H9 (cell line): ENCODE measurements around the gene NCBP3. TPM values are rescaled to one million over a fixed set of nuclear protein-coding genes. Genes with fewer than 3 reads are reported as not detected.
A peak's percentile ranks its signal among the peaks of the same experiment; 100 is the strongest.

Source experiments
- DNase-seq: peaks from one replicate; pipeline ENCODE4 v3.0.0-alpha.2; 2017
- H2AFZ ChIP-seq: one replicate; pipeline ENCODE4 v1.6.1; 2013; ENCODE audit warnings: mild to moderate bottlenecking, low read length, control low read depth, moderate library complexity
- H2AK5ac ChIP-seq: 2 replicates; pipeline ENCODE4 v1.6.1; 2013; ENCODE audit warnings: low read length, control low read depth, mixed read lengths; ENCODE audit not compliant: insufficient read length
- H2BK120ac ChIP-seq: one replicate; pipeline ENCODE4 v1.6.1; 2013; ENCODE audit warnings: low read depth, mild to moderate bottlenecking, low read length, control low read depth, inconsistent platforms; ENCODE audit not compliant: poor library complexity, severe bottlenecking
- H2BK12ac ChIP-seq: 2 replicates; pipeline ENCODE4 v1.6.1; 2013; ENCODE audit warnings: low read length, control low read depth, mixed read lengths, low read depth; ENCODE audit not compliant: insufficient read length
- H2BK15ac ChIP-seq: 2 replicates; pipeline ENCODE4 v1.6.1; 2013; ENCODE audit warnings: low read depth, low read length, control low read depth
- H2BK20ac ChIP-seq: one replicate; pipeline ENCODE4 v1.6.1; 2013; ENCODE audit warnings: low read depth, mild to moderate bottlenecking, low read length, control low read depth, inconsistent platforms; ENCODE audit not compliant: poor library complexity, severe bottlenecking
- H2BK5ac ChIP-seq: 2 replicates; pipeline ENCODE4 v1.6.1; 2013; ENCODE audit warnings: low read length, control low read depth, mixed read lengths; ENCODE audit not compliant: insufficient read length
- H3K14ac ChIP-seq: 2 replicates; pipeline ENCODE4 v1.6.1; 2013; ENCODE audit warnings: low read length, control low read depth; ENCODE audit not compliant: insufficient read depth
- H3K18ac ChIP-seq: 2 replicates; pipeline ENCODE4 v1.6.1; 2013; ENCODE audit warnings: low read depth, mild to moderate bottlenecking, mixed read lengths, low read length, control low read depth; ENCODE audit not compliant: insufficient read length
- H3K23ac ChIP-seq: 2 replicates; pipeline ENCODE4 v1.6.1; 2013; ENCODE audit warnings: low read length, control low read depth, mixed read lengths, low read depth; ENCODE audit not compliant: insufficient read length
- H3K23me2 ChIP-seq: 2 replicates; pipeline ENCODE4 v1.6.1; 2013; ENCODE audit warnings: low read depth, mild to moderate bottlenecking, mixed read lengths, low read length, control low read depth; ENCODE audit not compliant: insufficient read length, poor library complexity, severe bottlenecking
- H3K27ac ChIP-seq: 2 replicates; pipeline ENCODE4 v1.5.1; 2013; ENCODE audit warnings: low read length, control low read depth, mixed read lengths, low read depth; ENCODE audit not compliant: insufficient read length
- H3K27me3 ChIP-seq: 2 replicates; pipeline ENCODE4 v1.6.1; 2013; ENCODE audit warnings: low read length, control low read depth, inconsistent platforms; ENCODE audit not compliant: insufficient read depth
- H3K4ac ChIP-seq: 2 replicates; pipeline ENCODE4 v1.6.1; 2013; ENCODE audit warnings: low read depth, mild to moderate bottlenecking, control low read depth, inconsistent platforms, low read length, moderate library complexity
- H3K4me1 ChIP-seq: 2 replicates; pipeline ENCODE4 v1.6.1; 2013; ENCODE audit warnings: low read length, control low read depth, inconsistent platforms; ENCODE audit not compliant: insufficient read depth
- H3K4me2 ChIP-seq: 2 replicates; pipeline ENCODE4 v1.6.1; 2013; ENCODE audit warnings: low read length, control low read depth, mixed read lengths; ENCODE audit not compliant: insufficient read length, insufficient read depth
- H3K56ac ChIP-seq: 2 replicates; pipeline ENCODE4 v1.6.1; 2013; ENCODE audit warnings: low read depth, mild to moderate bottlenecking, mixed read lengths, low read length, control low read depth; ENCODE audit not compliant: insufficient read length
- H3K79me1 ChIP-seq: 2 replicates; pipeline ENCODE4 v1.6.1; 2013; ENCODE audit warnings: low read depth, mild to moderate bottlenecking, moderate library complexity, low read length, control low read depth, inconsistent platforms; ENCODE audit not compliant: insufficient read depth, poor library complexity, severe bottlenecking
- H3K79me2 ChIP-seq: 2 replicates; pipeline ENCODE4 v1.6.1; 2013; ENCODE audit warnings: low read length, control low read depth, inconsistent platforms; ENCODE audit not compliant: insufficient read depth
- H3K9ac ChIP-seq: 2 replicates; pipeline ENCODE4 v1.6.1; 2013; ENCODE audit warnings: low read length, control low read depth, mixed read lengths; ENCODE audit not compliant: insufficient read length; ENCODE audit errors: extremely low read depth
- H3K9me3 ChIP-seq: one replicate; pipeline ENCODE4 v1.6.1; 2013; ENCODE audit warnings: low read depth, low read length, inconsistent platforms; ENCODE audit not compliant: control insufficient read depth
- H3T11ph ChIP-seq: one replicate; pipeline ENCODE4 v1.6.1; 2013; ENCODE audit warnings: mild to moderate bottlenecking, low read length, control low read depth, inconsistent platforms
- H4K20me1 ChIP-seq: one replicate; pipeline ENCODE4 v1.6.1; 2013; ENCODE audit not compliant: control insufficient read depth, insufficient read length, insufficient read depth
- H4K5ac ChIP-seq: 2 replicates; pipeline ENCODE4 v1.6.1; 2013; ENCODE audit warnings: low read depth, mild to moderate bottlenecking, mixed read lengths, low read length, control low read depth; ENCODE audit not compliant: insufficient read length
- H4K8ac ChIP-seq: replicated peaks from 2 replicates; pipeline ENCODE4 v1.6.1; 2013; ENCODE audit warnings: low read length, control low read depth, mixed read lengths, low read depth; ENCODE audit not compliant: insufficient read length
- H4K91ac ChIP-seq: 2 replicates; pipeline ENCODE4 v1.6.1; 2013; ENCODE audit warnings: low read depth, mild to moderate bottlenecking, moderate library complexity, mixed read lengths, low read length, control low read depth; ENCODE audit not compliant: insufficient read length
- H3K27ac Mint-ChIP-seq, 3 experiments: 2 replicates in 2 of 3; 3 replicates in 1 of 3; pipeline ENCODE4 v1.8.0; 2020 to 2021; ENCODE audit warnings: mixed read lengths in 3 of 3, mild to moderate bottlenecking in 1 of 3, moderate library complexity in 1 of 3
- H3K27me3 Mint-ChIP-seq: 2 replicates; pipeline ENCODE4 v1.8.0; 2021; ENCODE audit warnings: low read depth, mild to moderate bottlenecking, moderate library complexity, mixed read lengths
- H3K36me3 Mint-ChIP-seq, 3 experiments: 2 replicates in 2 of 3; 3 replicates in 1 of 3; pipeline ENCODE4 v1.8.0; 2020 to 2021; ENCODE audit warnings: low read depth in 3 of 3, mixed read lengths in 3 of 3; ENCODE audit not compliant: insufficient read depth in 1 of 3
- H3K4me1 Mint-ChIP-seq, 2 experiments: 2 replicates each; pipeline ENCODE4 v1.8.0; 2020; ENCODE audit warnings: mixed read lengths in 2 of 2
- H3K4me3 Mint-ChIP-seq, 2 experiments: 2 replicates in 1 of 2; 3 replicates in 1 of 2; pipeline ENCODE4 v1.8.0; 2020 to 2021; ENCODE audit warnings: mild to moderate bottlenecking in 2 of 2, mixed read lengths in 2 of 2, moderate library complexity in 1 of 2
- H3K9me3 Mint-ChIP-seq, 2 experiments: 2 replicates in 1 of 2; 3 replicates in 1 of 2; pipeline ENCODE4 v1.8.0; 2020; ENCODE audit warnings: mild to moderate bottlenecking in 2 of 2, mixed read lengths in 2 of 2, moderate library complexity in 1 of 2
- CTCF ChIP-seq: fragments of 200-600 bp; sonication (generic); conservative IDR thresholded peaks from 3 replicates; pipeline ENCODE4 v1.8.0; 2021; ENCODE audit warnings: antibody characterized with exemption, mild to moderate bottlenecking
- WGBS: extraction: QIAGEN DNeasy Blood & Tissue Kit; methylation state at CpG from one replicate; pipeline ENCODE4 v1.1.7; 2013; ENCODE audit warnings: missing lambda C conversion rate, low lambda C conversion rate, mixed read lengths; ENCODE audit not compliant: insufficient read length; ENCODE audit errors: extremely low coverage; 5-methylcytosine and 5-hydroxymethylcytosine counted together
- total RNA-seq: library from RNA; stranded (reverse); gene quantifications from 2 replicates; pipeline ENCODE4 v1.2.1, GENCODE V29; 2021

The NCBP3 gene
- total RNA-seq, 1 experiment from 2014 or later = 45.7 TPM

DNA sequence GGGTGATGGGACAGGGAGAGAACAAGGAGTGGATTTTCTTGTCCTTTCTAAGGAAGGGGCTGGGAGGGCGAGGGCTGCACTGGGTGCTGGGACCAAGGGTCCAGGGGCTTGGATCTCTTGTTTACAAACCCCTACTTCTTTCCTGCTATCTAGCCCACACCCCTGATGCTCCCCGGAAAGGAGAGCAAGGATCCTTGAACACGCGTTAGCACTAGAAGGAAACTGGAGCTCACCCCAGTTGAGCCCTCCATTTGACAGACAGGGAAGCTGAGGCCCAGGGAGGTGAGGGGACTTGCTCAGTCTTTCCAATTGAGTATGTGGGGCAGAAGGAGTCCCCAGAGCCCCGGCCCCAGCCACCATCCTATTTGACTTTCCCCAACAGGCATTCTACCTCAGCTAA is 40.5 kb downstream of the NCBP3 start:
- H3K23me2 ChIP-seq = no peaks in the 10 kb centered on the region
- H3K4me1 Mint-ChIP-seq = peaks cover 0 to under 1% of the 10 kb centered on the region in 2 experiments; a peak in 1 of 4 replicates
- WGBS = no CpG with 5 or more reads among the region's 5 CpGs
- H2AK5ac ChIP-seq = no peak overlapping the region
- no peak overlapping the region for H3K9ac ChIP-seq
- no peak overlapping the region for H3T11ph ChIP-seq
- no peak overlapping the region for H3K4me3 Mint-ChIP-seq
- no peak overlapping the region for H2BK5ac ChIP-seq
- H3K79me1 ChIP-seq = no peaks in the 10 kb centered on the region
- no peaks in the 10 kb centered on the region for H3K79me2 ChIP-seq
- no peak overlapping the region for H3K27ac ChIP-seq
- H3K4me1 ChIP-seq = no peaks in the 10 kb centered on the region
- no peak overlapping the region for H3K23ac ChIP-seq
- H4K8ac ChIP-seq = no peak overlapping the region
- H3K9me3 Mint-ChIP-seq = no peaks in the 10 kb centered on the region
- no peaks in the 10 kb centered on the region; the same call in 1 of the 2 replicates for H3K27me3 Mint-ChIP-seq
- H3K36me3 Mint-ChIP-seq = peaks cover 1 to 58% (median 47%) of the 10 kb centered on the region in 3 experiments; a peak in 6 of 7 replicates
- peak overlapping the region in 1 of 3 experiments; percentile 37; a peak in 2 of 7 replicates for H3K27ac Mint-ChIP-seq
- no peak overlapping the region for H4K91ac ChIP-seq
- H3K4ac ChIP-seq = no peak overlapping the region
- no peak overlapping the region for H3K56ac ChIP-seq
- no peaks in the 10 kb centered on the region for H3K9me3 ChIP-seq
- H3K18ac ChIP-seq = no peak overlapping the region
- H2BK15ac ChIP-seq = no peak overlapping the region
- no peak overlapping the region for H2BK20ac ChIP-seq
- H2BK12ac ChIP-seq = no peak overlapping the region
- no peak overlapping the region for H2BK120ac ChIP-seq
- H4K5ac ChIP-seq = no peak overlapping the region
- H4K20me1 ChIP-seq = no peaks in the 10 kb centered on the region
- H3K27me3 ChIP-seq = no peaks in the 10 kb centered on the region
- H3K4me2 ChIP-seq = no peak overlapping the region
- no peak overlapping the region for H2AFZ ChIP-seq
- no peak for TF ChIP-seq CTCF
- no peak for DNase-seq
- no peak overlapping the region for H3K14ac ChIP-seq
